Ovary (tissue), 3 donors: ENCODE measurements around the gene CCNJL.

Experiments used
- POLR2A ChIP-seq: fragments of 450-650 bp; IDR thresholded peaks from one replicate; pipeline ENCODE4 v1.6.1; 2017; ENCODE audit warnings: antibody characterized with exemption, mild to moderate bottlenecking, moderate library complexity
- TF ChIP-seq, protein P1 (sequence below), 3 donors: fragments of 450-650 bp in 2 of 3; fragments of 200-600 bp in 1 of 3; IDR thresholded peaks; one replicate each; pipeline versions ENCODE4 v1.5.1 to v1.8.0; 2016 to 2022; ENCODE audit warnings: antibody characterized with exemption in 3 of 3, mild to moderate bottlenecking in 1 of 3
- donor health status: DM: no; HTN: no; CAD: no.

DNA sequence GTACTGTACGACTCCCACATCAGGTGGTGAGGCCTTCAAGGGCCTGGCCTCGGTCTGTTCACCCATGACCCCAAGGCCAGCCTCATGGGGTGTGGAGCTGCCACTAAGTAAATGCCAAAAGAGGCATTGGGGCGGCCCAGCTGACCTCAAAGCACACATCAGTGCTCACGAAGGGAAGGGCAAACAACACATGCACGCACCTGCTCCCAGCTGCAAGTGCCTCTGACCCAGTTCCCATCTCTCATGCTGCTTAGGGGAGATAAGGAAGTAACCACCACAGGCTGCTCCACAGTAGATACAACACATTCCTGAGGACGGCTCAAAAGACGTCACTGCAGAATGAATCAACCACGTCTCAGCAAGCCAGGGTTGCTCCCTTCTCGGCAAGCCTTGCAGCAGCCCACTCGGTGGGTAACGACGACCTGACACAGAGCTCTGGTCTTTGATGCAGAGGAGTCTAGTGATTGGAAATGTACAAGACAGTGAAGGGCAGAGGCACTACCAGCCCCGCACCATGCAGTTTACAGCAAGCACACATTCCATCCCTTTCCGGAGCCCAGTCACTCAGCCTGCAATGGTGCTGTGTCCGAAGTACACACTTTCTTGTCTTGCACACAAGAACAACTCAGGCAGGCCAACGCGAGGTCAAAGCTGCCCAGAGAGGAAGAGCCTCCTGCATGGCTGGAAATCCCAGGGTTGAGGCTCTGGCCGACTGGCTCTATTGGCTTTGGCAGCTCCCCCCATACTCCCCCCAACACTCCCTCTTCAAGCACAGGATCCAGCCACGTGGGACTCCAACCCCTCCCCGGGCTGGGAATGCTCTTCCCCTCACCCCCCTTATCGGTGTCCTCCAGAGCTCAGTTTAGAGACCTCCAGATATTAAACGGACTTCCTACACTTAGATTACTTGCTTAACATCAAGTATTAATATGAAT lies 51.2 kb downstream of the CCNJL start:
- TF ChIP-seq, protein P1, sequence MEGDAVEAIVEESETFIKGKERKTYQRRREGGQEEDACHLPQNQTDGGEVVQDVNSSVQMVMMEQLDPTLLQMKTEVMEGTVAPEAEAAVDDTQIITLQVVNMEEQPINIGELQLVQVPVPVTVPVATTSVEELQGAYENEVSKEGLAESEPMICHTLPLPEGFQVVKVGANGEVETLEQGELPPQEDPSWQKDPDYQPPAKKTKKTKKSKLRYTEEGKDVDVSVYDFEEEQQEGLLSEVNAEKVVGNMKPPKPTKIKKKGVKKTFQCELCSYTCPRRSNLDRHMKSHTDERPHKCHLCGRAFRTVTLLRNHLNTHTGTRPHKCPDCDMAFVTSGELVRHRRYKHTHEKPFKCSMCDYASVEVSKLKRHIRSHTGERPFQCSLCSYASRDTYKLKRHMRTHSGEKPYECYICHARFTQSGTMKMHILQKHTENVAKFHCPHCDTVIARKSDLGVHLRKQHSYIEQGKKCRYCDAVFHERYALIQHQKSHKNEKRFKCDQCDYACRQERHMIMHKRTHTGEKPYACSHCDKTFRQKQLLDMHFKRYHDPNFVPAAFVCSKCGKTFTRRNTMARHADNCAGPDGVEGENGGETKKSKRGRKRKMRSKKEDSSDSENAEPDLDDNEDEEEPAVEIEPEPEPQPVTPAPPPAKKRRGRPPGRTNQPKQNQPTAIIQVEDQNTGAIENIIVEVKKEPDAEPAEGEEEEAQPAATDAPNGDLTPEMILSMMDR (IDR thresholded peaks at IDR 0.05): no peak
- no peak for TF ChIP-seq POLR2A
